GM12891 (cell line): ENCODE results near the gene COMMD9.

ENCODE experiments used
- POLR2A ChIP-seq: IDR thresholded peaks from 2 replicates; pipeline ENCODE4 v1.6.1; 2011; ENCODE audit warnings: low read depth, low read length, control low read depth
- POLR2AphosphoS5 ChIP-seq: IDR thresholded peaks from 2 replicates; pipeline ENCODE4 v1.6.1; 2011; ENCODE audit warnings: low read depth, low read length, control low read depth

DNA sequence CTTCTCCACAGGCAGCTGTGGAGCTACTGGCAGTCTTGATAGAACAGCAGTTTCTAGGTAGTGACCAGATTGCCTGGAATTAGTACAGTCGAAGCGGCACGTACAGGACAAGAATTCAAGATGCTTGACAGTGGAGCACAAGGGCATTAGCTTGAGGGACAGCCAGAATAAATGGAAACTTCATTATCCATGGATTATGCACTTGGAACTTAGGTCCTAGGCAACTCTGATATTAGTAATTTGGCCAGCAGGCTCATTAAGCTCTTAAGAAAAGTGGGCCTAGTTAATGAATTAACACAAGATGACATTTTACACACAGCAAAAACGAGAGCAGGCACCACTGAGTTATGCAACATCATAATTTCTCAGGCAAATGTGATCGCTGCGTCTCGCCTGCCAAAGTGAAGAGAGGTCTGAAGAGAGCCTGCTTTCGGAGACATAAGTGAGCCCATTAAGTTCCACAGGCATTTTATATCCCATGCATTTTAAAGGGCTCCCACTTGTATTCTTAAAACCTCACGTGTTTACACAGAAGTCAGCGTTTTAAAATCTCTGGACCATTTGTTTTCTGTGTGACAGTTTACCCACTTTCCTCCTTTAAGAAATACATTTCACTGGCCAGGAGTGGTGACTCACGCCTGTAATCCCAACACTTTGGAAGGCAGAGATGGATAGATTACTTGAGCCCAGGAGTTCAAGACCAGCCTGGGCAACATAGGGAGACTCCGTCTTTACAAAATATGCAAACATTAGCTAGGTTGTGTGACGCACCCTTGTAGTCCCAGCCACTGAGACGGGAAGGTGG is 66.2 kb downstream of the COMMD9 start:
- no peak for TF ChIP-seq POLR2A
- no peak for TF ChIP-seq POLR2AphosphoS5
